ENCODE measurements around the gene FBXO41.

FBXO41 gene

DNA sequence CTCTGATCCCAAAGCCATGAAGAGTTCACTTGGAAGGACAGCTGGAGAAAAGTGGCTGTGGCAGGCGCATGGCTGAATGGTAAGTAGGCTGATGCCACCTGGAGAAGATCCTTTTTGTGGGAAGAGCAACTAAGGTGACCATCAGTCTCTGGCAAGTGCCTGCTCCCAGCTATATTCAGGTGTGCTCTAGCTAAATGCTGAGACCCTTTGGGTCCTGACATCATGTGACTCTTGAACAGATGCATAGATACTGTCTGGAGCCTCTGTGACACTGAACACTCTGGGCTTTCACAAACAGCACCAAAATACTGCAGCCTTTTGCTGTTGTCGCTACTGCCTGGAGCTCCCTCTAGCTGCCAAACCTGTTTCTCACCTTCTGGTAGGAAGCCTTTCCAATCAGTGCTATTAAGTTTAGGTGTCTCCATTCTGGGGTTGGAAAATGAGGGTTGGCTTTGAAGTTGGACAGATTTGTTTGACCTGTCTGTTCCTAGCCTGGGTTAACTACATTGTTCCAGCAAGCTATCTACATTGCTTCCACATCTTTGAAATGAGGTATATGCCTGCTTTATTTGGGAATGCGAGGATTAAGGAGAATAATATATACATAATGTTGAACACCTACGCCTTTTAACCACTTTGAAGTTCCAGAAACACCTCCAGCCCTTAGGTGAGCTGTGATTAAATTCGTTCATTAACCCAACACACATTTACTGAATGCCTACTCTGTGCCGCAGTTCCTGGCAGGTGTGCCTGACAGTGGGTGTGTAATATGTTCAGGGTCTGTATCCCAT, 6.0 kb upstream of the FBXO41 start:
- DNase-seq (ENCODE audit: low read depth): no peak

GRCh38 chr2:73289304-73289703, 5.0 kb upstream of the FBXO41 start:
- DNase-seq (ENCODE audit: low read depth): no peak

GRCh38 chr2:73286134-73286655, 1.9 kb upstream of the FBXO41 start:
- DNase-seq (ENCODE audit: low read depth): no peak

DNA sequence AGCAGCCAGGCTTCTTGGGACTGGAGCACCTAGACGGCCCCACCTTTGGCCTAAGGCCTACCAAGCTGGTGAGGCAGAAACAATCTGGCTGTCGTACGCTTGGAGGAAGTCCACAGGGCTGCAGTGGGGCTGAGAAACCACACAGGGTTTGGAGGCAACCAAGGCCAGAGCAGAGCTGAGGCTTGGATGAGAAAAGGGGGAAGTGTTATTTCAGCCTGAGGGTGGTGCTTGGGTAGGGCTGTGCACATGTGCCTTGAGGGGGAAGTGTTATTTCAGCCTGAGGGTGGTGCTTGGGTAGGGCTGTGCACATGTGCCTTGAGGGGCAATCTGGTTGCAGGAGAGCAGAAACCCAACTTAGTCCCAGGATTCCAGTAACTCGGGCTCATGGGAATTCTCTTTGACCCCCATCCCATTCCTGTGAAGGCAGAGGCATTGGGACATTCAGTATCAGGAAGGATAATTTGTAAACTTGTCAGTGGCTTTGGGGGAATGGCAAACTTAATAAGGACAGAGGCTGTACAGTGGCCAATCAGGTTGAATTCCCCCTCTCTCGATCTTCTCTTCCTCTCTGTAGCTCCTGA, 971 bp upstream of the FBXO41 start:
- DNase-seq (ENCODE audit: low read depth): no peak

GRCh38 chr2:73283545-73284295, 558 bp downstream of the FBXO41 start:
- no peak for DNase-seq (ENCODE audit: low read depth)

GRCh38 chr2:73282924-73283544, 1.2 kb downstream of the FBXO41 start:
- DNase-seq (ENCODE audit: low read depth): no peak

DNA sequence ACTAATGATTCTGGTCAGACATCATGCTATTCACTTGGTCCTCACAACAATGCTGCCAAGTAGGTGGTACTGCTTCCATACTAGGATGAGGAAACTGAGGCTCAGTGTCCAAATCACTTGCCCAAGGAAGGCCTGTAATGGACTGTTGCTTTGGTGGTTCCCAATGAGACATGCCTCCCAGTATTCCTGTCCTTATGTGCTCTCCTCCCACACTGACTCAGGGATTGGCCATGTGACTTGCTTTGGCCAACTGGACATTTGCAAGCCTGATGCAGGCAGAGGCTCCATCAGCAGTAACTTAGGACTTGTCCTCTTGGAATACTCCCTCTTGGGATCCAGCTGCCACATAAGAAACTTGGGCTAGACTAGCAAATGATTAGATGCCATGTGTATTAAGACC, 3.0 kb downstream of the FBXO41 start:
- DNase-seq (ENCODE audit: low read depth): no peak

GRCh38 chr2:73279852-73280251, 4.4 kb downstream of the FBXO41 start:
- DNase-seq (ENCODE audit: low read depth): no peak

- no peak for DNase-seq (ENCODE audit: low read depth)
Observed at GRCh38 chr2:73272270-73272669, 12.0 kb downstream of the FBXO41 start.

DNA sequence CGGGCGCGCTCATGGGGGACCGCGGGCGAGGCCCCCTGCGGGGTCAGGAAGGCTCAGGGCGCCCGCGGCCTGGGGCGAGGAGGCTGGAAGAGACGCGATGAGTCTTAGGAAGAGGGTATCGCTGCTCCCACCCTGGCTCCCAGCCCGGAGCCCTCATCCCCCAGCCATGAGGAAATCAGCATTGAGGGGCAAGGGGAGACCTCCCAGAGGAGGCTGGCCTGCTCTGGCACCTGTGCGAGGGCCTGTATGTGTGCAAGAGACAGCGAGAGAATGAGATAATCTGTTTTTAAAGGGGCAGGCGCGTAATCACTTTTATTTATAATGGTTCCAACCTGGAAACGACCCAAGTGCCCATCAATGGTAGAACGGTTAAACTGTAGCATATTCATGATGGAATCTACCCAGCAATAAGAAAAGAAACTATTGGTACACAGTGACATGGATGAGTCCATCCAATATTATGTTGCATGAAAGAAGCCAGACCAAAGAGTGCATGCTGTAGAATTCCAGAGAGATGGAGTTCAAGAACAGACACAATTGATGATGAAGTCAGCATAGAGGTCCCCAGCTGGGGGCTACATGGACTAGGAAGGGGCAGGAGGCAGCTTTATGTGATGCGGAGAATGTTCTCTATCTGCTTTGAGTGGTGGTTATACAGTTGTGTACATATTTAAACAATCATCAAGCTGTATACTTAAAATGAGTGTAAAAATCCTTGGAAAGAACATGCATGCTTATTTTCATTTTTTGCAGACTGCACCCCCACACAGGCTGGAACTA, 14.4 kb downstream of the FBXO41 start:
- DNase-seq (ENCODE audit: low read depth): no peak

DNA sequence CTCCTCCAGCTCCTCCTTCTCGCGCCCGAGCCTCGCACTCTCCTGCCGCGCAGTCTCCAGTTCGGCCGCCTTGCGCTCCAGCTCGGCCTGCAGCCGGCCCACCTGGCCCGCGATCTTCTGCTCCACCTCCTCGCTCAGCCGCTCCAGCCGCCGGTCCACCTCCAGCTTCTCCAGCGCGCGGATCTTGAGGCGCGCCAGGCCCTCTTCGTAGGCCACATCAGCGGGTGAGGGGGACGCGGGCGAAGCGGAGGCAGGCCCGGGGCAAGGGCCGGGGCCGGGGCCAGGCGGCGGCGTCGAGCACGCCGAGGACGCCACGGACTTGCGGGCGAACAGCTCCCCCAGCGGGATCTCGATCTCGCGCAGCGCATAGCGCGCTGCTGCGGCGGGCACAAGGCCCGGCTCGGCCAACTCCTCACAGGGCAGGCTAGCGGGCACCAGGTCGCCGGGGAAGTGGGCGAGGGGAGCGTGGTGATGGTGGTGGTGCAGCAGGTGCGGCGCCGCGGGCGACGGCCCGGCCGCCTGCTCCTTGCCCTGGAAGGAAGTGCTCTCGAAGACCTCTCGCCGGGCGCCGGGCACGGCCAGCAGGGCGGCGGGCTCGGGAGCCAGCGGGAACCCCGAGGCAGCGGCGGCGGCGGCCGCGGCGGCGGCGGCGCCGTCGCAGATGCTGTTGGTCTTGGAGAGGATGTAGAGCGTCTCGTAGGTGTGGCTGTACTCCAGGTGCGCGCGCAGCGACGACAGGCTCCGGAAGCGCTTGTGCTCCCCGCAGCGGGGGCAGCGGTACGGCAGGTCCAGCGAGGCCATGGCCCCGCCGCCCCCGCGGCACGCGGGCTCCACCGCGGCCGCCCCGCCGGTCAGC, 15.2 kb downstream of the FBXO41 start:
- no peak for DNase-seq (ENCODE audit: low read depth)

GRCh38 chr2:73268366-73268829, 15.9 kb downstream of the FBXO41 start:
- DNase-seq (ENCODE audit: low read depth): no peak

GRCh38 chr2:73267008-73267407, 17.3 kb downstream of the FBXO41 start:
- no peak for DNase-seq (ENCODE audit: low read depth)

DNA sequence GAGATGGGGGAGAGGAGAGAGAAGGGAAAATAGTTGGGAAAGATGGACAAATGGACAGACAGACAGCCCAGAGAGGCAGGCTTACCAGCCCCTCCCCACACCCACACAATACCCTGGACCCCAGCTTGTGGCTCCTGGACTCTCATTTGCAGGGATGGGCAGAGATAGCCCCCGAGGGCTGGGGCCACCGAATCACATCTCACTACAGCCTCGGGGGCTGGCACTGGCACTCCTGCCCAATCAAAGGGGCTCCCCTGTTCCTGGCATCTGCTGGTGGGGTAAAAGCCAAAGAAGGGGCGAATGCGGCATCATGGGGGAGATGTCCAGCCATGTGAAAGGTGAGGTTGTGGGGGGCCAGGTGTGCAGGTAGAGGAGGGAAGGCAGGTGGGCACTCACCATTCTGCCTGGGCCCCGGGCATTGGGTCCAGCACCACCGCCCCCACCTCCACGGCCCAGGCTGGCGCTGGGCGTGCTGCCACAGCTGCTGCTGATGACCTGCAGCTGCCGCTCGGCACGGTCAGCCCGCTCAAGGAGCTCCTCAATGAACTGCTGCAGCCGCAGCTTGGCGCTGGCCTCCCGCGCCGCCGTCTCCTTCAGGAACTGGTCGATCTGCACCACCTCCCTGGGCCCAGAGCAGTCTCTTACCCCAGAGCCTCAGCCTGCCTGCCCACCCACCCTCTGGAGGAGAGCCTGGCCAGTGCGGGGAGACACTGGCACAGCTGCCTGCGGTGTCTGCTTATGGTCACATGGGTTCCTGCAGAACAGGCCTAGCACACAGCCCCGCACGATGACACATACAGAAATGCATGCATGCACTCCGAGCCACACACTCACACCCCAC, 18.0 kb downstream of the FBXO41 start:
- DNase-seq (ENCODE audit: low read depth): no peak

DNA sequence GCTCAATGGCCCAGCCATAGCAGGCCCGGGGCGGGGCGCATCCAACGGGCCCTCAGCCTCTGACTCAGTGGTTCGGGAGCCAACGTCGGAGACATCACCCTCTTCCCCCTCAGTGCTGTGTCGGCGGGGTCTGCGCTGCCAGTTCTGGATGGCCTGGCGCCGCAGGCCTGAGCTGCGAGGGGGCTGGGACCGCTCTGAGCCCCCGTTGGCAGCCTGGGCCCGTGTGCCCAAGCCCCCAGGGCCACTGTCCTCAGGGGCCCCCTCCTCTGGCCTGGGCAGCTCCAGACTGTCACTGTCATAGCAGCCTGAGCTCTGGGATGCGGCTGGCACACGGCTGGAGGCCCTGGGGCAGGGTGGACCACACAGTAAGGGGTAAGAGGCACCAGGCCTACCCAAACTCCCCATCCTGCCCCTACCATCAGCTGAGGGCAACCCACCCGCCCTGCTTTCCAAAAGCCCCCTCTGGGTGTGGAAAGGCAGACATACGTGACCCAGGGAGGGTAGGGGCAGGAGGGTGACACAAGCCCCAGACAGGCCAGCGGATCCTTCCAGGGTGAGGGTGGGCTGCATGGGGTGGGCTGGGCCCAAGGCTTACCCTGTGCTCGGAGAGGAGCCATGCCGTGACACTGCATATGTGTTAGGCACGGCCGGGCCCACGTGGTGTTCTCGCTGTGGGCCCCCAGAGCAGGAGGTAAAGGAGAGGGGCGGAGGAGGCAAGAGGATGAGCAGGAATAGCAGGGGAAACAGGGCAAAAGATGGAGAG, 18.8 kb downstream of the FBXO41 start:
- no peak for DNase-seq (ENCODE audit: low read depth)

- DNase-seq (ENCODE audit: low read depth): no peak
Observed at GRCh38 chr2:73264783-73265182, 19.5 kb downstream of the FBXO41 start.

- no peak for DNase-seq (ENCODE audit: low read depth)
Observed at GRCh38 chr2:73264332-73264606, 20.0 kb downstream of the FBXO41 start.

- DNase-seq (ENCODE audit: low read depth): no peak
Observed at GRCh38 chr2:73263540-73264331, 20.5 kb downstream of the FBXO41 start.
